Tibial nerve (tissue), 3 donors: ENCODE data around the gene NINJ1.

Experiments
- CTCF ChIP-seq, 5 experiments: fragments of 200-600 bp in 3 of 5; fragments of 450-650 bp in 2 of 5; sonication (generic) in 3 of 5; IDR thresholded peaks; one replicate each; pipeline ENCODE4 v1.5.1; 2016 to 2019; ENCODE audit warnings: antibody characterized with exemption in 5 of 5, mild to moderate bottlenecking in 3 of 5, moderate library complexity in 2 of 5
- POLR2A ChIP-seq, 2 donors: fragments of 450-650 bp; IDR thresholded peaks; one replicate each; pipeline ENCODE4 v1.6.1; 2017; ENCODE audit warnings: antibody characterized with exemption in 2 of 2, mild to moderate bottlenecking in 2 of 2, moderate library complexity in 2 of 2

DNA sequence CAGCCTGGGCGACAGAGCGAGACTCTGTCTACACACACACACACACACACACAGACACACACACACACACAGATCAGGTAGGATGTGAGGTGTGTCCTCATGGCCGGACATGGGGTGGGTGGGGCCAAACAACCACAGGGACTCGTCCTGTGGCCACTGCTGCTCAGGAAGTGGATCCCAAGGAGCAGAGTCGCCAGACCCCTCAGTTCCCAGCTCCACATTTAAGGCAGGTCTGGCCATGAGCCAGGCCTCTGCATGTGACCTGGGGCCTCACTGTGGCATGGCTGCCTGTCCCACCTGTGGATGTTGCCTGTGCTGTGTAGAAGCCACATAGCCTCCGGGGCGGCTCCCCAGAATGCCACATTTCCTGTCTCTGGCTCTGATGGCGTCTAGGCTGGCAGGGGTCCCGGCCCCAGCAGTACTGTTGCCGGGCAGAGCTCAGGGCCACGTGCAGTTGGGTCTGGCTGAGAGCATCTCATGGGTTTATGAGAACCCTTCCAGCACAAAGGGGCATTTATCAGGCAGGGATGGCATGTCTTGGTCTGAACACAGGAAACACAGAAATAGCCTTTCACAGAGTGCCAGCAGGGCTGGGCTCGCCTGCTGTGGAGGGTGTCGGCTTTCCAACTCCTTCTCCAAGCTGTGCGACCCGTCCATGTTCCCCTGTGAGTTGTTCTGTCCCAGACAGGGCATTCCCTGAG, 9.9 kb upstream of the NINJ1 start:
- peak in 1 of 2 donors; percentile 11 for TF ChIP-seq POLR2A (IDR thresholded peaks at IDR 0.05)
- no peak for TF ChIP-seq CTCF (IDR thresholded peaks at IDR 0.05)
